Myocyte (in vitro differentiated cells): ENCODE results near the gene MGAT4B. TPM values are rescaled to one million over a fixed set of nuclear protein-coding genes. Genes with fewer than 3 reads are reported as not detected.
"Not testable (repeated sequence)": the region's sequence is repeated elsewhere in the genome, so short reads cannot be mapped to it uniquely, and the experiment has no call there.

Experiments used
- DNase-seq: peaks from one replicate; pipeline ENCODE4 v3.0.0-alpha.2; 2012; ENCODE audit warnings: low read depth
- total RNA-seq: library from RNA; depleted of rRNA; stranded (reverse); fragments of >200 nt; gene quantifications from 2 replicates; pipeline ENCODE4 v1.2.3, GENCODE V29; 2014

MGAT4B gene
- total RNA-seq, 1 donor from 2014 or later, result 125 TPM

GRCh38 chr5:179795863-179796833 is 10.5 kb downstream of the MGAT4B start:
- DNase-seq, result peak; percentile 84

- DNase-seq, result no peak
Measured at GRCh38 chr5:179795049-179795862, 11.4 kb downstream of the MGAT4B start.

DNA sequence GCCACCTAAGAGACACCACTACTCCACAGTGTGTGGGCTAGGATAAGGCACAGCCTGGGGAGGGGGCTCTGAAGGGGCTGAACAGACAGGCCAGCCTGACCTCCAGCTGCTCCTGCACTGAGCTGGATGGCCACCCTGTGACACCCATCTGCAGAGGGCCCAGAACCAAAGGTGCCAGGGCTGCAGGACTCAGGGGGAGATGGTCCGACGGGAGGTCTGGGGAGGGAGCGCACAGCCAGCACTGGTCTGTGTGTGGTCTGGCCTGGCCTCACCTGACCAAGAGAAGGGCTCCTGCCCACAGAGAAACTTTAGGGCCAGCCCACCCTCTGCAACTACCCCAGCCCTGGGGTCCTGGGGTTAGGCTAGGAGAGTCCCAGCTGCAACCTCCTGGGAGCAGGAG is 12.1 kb downstream of the MGAT4B start:
- no peak for DNase-seq

GRCh38 chr5:179794171-179794570 is 12.5 kb downstream of the MGAT4B start:
- DNase-seq, result no peak

DNA sequence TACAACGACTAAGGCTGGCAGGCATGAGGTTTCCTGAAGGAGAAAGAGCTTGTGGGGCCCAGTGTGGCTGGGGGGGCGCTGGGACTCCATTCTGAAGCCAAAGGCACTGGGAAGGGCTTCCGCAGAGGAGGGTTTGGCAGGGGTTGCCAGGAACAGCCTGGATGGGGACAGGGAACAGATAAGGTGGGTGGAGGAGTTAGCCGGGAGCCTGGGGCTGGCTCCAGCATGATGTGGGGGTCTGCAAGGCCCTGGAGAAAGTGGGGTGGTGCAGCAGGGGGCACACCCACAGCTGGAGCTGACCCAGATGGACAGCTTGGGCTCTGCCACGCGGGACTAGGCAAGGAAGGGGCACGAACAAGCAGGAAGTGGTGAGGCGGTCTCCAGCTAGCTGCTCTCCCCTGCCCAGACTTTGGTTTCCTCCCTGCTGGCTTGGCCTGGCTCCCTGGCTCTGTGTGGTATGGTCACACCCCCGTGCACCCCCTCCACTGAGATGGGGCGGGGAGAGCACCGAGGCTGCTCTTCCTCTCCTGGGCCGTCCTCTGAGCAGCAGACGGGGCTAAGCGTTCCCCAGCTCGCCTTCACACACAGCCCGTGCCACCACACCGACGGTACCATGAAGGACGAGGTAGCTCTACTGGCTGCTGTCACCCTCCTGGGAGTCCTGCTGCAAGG is 13.1 kb downstream of the MGAT4B start, which contains the start of gene LTC4S:
TSS of gene LTC4S (plus strand) at position 519 of the 672 bp plus-strand sequence. CDS start at position 614, 95 bp downstream.
- peak; percentile 39 for DNase-seq

GRCh38 chr5:179792612-179793467 is 13.8 kb downstream of the MGAT4B start:
- DNase-seq, result no peak

DNA sequence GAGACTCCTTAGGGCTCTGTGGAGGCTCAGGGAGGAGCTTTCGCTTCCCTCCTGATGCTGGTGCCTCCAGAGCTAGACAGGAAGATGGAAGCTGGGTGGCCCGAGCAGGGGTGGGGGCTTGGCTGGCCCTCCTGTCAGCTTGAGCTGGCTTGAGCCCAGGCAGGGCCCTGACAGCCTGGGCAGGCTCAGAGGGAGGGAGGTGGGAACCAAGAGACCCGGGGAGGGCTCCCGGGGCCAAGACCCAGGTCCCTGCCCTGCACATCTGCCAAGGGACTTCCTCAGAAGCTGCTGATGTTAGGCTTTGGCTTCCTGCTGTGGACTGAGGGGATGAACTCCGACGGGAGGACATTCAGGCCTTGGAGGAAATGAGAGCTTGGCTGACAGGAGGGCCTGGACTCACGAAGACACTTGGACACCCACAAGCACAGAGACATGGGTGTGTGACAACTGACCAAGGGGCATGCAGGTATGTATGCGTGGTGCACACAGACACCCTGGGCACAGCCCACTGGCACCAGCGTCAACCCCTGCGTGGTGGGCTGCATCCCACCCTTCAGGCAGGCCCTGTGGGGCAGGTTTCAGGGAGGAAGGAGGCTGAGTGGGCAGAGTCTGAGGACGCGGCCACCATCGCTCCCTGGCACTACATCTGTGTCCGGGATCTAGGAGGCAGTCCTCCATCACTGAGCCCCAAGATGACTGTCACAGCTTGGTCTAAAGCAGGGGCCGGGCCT is 14.6 kb downstream of the MGAT4B start:
- no peak for DNase-seq

DNA sequence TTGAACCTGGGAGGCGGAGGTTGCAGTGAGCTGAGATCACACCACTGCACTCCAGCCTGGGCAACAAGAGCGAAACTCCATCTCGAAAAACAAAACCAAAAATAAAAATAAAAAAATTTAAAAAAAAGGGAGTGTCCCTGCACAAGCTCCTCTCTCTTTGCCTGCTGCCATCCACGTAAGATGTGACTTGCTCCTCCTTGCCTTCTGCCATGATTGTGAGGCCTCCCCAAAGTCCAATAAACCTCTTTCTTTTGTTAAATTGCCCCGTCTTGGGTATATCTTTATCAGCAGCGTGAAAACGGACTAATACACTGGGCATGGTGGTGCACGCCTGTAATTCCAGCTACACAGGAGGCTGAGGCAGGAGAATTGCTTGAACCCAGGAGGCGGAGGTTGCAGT is 17.4 kb downstream of the MGAT4B start:
- DNase-seq, result not testable (repeated sequence)

DNA sequence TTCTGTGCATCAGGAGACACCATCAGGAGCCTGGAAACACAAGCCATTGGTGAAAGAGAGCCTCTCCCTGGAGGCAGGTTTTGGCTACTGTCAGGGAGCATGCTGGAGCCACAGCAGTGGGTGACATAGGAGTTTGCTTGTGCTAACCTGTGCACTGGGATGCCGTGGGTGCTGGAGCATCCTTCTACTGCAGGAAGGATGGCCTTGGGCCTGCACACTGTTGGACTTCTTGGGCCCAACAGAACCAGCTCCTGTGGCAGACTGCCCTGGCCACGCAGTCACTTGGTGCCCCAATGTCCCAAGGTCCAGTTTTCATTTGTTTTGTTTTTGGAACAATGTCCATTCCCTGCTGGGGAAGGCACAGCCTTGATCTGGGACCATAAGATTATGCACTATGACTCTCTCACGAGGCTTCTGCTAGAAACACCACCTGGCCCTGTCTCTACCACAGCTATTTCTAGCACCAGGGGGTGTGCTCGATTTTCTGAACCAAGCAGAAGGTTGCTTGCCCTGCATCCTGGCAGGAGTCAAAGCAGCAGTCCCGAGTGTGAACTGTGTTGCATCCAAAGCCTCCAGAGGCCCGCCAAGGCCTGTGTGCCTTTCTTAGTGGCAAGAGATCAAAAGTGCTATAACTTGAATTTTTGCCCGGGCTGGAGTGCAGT is 18.3 kb downstream of the MGAT4B start:
- DNase-seq, result peak; percentile 55

- DNase-seq, result no peak
Measured at GRCh38 chr5:179786861-179787260, 19.8 kb downstream of the MGAT4B start.

DNA sequence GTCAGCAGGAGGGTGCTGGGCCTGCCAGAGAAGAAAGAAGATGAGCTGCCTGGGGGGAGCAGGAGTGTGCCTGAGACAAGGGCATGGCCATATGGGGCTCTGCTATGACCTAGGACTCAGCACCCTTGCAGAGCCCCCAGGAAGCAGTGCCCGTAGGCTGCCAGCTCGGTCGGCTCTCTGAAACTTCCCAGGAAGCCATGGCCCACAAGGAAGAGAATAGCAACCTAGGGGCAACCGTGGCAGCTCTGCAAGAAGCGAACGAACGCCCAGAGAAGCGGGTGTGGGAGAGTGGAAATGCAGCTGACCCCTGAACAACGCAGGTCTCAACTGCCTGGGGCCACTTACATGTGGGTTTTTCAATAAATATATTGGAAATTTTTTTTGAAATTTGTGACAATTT is 23.5 kb downstream of the MGAT4B start:
- DNase-seq, result no peak

GRCh38 chr5:179781846-179782245 is 24.8 kb downstream of the MGAT4B start:
- no peak for DNase-seq

GRCh38 chr5:179780362-179780761 is 26.3 kb downstream of the MGAT4B start:
- DNase-seq, result no peak

DNA sequence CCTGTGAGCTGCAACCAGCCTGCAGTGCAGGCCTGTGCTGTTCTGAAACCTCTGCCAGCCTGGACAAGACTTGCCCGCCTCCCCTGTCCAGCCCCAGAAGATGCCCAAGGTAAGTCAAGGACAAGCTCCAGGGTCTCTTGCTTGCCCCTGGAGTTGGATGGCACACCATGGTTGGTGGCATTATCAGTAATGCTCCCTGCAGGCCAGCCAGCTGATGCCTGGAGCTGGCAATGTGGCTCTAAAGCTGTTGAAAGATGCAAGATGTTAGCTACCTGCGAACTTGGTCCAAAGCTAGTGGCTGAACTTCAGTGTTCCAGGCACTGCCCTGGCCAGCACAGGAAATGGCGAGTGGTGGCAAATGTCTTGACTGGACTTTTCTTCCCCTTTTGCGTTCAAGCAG is 26.8 kb downstream of the MGAT4B start:
- DNase-seq, result no peak

DNA sequence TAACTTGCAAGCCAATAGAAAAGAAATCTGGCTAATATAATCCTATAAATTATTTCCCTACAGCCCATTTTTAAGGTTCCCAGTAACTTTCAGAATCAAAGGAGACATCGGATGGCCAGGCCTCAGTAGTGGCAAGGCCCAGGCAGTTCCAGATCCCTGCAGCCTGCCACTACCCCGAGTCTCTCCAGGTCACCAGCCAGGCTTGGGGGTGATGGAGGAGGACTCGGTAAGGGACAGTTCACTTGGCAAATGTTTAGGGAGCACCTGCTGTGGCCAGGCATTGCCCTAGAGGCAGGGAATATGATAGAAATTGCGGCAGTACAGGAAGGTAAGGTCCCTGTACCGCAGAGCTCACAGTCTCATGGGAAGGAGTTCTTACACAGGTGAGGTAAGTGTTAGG is 28.1 kb downstream of the MGAT4B start:
- no peak for DNase-seq

DNA sequence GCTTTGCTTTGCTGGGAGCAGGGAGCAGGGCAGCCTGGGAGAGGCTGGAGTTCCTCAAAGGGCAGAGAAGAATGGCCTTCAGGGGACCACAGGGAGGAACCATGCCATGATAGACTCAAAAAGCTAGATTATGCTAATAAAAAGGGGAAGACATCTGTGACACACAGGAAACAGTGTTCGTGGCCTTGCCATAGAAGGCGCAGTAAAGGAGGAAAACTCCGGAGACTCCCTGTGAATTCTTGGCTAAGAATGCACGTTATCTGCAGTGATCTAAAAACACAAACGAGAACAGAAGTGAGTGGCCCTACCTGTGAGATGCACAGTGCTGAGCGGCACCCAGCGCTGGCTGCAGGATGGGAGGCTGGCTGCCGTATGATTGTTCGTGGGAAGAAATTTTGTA is 28.8 kb downstream of the MGAT4B start:
- DNase-seq, result no peak

DNA sequence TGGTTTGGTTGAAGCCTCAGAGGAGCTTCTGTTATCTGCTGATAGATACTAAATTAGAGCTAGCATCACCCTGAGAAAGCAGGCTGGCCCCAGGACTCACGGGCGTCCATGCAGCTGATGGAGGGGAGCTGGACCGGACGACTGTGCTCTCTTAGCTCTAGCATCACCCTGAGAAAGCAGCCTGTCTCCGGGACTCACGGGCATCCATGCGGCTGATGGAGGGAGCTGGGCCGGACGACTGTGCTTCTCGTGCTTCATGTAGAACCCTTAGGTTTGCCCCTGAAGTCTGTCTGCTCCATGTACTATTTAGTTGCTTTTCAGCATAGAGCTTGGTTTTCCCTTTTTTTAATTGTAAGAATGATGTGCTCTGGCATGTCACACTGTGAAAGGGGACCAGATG is 29.2 kb downstream of the MGAT4B start:
- DNase-seq, result no peak

GRCh38 chr5:179776411-179776938 is 30.2 kb downstream of the MGAT4B start:
- DNase-seq, result no peak

GRCh38 chr5:179774442-179774841 is 32.2 kb downstream of the MGAT4B start:
- no peak for DNase-seq
